ENCODE measurements around the gene TTI1. TPM values are rescaled to one million over a fixed set of nuclear protein-coding genes. Genes with fewer than 3 reads are reported as not detected.

The TTI1 gene
- total RNA-seq, 6 experiments from 2014 or later: 11.8 to 17.9 (median 14.1) TPM

DNA sequence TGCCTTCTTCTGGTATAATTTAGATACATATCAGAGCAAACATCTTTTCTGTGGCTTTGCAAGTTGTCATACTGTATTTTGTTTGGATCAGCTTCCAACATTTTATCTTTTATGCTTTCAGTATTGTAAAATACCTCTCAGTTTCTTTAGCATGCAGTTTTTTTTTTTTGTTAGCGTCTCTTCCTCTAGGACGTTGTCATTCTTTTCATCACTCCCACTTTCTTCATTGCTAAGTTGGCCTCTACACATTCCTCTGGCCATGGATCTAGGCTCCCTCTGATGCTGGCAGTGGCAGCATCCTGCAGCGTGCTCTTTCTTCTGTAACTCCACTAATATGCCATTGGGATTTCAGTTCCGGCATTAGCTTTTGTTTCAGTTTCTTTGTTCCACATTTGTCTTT is 22.0 kb upstream of the TTI1 start:
- no peaks in the 10 kb centered on the region for H3K9me3 Mint-ChIP-seq
- no peak for DNase-seq
- peaks cover 16% of the 10 kb centered on the region for H3K36me3 Mint-ChIP-seq (ENCODE audit: low read depth)
- H3K4me1 Mint-ChIP-seq (ENCODE audit: low read depth): peaks cover 39% of the 10 kb centered on the region
- TF ChIP-seq, protein P1, sequence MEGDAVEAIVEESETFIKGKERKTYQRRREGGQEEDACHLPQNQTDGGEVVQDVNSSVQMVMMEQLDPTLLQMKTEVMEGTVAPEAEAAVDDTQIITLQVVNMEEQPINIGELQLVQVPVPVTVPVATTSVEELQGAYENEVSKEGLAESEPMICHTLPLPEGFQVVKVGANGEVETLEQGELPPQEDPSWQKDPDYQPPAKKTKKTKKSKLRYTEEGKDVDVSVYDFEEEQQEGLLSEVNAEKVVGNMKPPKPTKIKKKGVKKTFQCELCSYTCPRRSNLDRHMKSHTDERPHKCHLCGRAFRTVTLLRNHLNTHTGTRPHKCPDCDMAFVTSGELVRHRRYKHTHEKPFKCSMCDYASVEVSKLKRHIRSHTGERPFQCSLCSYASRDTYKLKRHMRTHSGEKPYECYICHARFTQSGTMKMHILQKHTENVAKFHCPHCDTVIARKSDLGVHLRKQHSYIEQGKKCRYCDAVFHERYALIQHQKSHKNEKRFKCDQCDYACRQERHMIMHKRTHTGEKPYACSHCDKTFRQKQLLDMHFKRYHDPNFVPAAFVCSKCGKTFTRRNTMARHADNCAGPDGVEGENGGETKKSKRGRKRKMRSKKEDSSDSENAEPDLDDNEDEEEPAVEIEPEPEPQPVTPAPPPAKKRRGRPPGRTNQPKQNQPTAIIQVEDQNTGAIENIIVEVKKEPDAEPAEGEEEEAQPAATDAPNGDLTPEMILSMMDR (IDR thresholded peaks at IDR 0.05): no peak
- no peak overlapping the region for H3K27ac Mint-ChIP-seq
- no peaks in the 10 kb centered on the region for H3K27me3 Mint-ChIP-seq (ENCODE audit: insufficient read depth)
- H3K4me3 Mint-ChIP-seq: no peak overlapping the region

DNA sequence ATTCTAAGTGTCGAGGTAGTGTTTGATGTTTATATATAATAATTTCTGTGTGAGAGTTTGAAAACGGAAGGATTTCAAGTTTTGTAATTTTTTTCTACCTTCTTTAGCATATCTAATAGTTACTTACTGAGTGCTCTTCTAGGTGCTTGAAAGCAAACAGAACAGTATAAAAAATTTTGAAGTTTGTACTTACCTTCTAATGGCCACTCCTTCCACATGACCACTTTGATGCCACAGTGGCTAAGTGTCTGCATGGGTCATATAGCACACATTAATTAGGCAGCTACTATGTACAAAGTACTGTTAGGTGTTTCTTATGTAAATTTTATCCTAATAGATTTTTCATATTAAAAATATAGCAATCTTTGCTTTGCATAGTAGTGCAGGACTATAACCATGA is 21.4 kb upstream of the TTI1 start:
- no peak overlapping the region for H3K27ac Mint-ChIP-seq
- H3K4me1 Mint-ChIP-seq (ENCODE audit: low read depth): peaks cover 39% of the 10 kb centered on the region
- peaks cover 13% of the 10 kb centered on the region for H3K36me3 Mint-ChIP-seq (ENCODE audit: low read depth)
- TF ChIP-seq, protein P1 (IDR thresholded peaks at IDR 0.05): no peak
- no peak for DNase-seq
- no peak overlapping the region for H3K4me3 Mint-ChIP-seq
- no peaks in the 10 kb centered on the region for H3K27me3 Mint-ChIP-seq (ENCODE audit: insufficient read depth)
- no peaks in the 10 kb centered on the region for H3K9me3 Mint-ChIP-seq

DNA sequence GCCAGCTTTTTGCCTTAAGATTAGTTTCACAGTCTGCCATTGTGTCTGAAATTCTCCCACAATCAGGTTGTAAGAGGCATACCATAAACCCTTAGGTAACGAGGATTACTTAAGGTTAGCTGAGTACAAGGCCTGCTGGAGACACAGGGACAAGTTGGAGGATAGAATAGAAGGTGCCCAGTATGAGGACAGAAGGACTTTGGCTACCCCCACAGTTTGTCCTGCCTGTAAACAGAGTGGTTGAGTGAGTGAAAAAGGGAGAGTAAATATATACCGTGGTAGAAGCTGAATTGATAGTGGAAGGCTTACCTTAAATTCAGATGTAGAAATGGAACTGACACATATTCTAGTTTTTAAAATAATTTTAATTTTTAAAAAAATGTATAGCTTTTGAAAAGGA is 19.6 kb upstream of the TTI1 start:
- Mint-ChIP-seq H3K36me3 (ENCODE audit: low read depth) (peaks cover 9% of the 10 kb centered on the region), H3K27ac (no peak overlapping the region), H3K27me3 (ENCODE audit: insufficient read depth) (no peaks in the 10 kb centered on the region), H3K9me3 (no peaks in the 10 kb centered on the region), H3K4me3 (no peak overlapping the region), H3K4me1 (ENCODE audit: low read depth) (peaks cover 42% of the 10 kb centered on the region)
- TF ChIP-seq, protein P1 (IDR thresholded peaks at IDR 0.05): no peak
- no peak for DNase-seq

DNA sequence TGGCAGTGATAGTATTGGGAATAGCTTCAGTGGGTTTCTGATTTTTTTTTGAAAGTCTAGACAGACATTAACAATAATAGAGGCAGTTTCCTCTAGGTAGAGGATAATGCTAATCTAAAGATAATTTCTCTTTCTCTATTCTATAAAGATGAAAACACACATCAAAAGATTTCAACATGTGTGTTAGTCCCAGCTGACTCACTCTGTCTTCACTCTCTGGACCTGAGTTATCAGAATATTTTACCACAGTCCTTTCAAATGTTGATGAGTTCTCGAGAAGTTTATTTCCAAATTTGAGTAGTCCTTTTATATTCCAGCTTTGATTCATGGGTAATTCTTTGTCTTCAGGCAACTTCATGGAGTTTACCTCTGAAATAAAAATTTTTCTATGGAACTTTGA is 17.4 kb upstream of the TTI1 start:
- peaks cover 14% of the 10 kb centered on the region for H3K36me3 Mint-ChIP-seq (ENCODE audit: low read depth)
- no peaks in the 10 kb centered on the region for H3K27me3 Mint-ChIP-seq (ENCODE audit: insufficient read depth)
- no peak overlapping the region for H3K4me3 Mint-ChIP-seq

DNA sequence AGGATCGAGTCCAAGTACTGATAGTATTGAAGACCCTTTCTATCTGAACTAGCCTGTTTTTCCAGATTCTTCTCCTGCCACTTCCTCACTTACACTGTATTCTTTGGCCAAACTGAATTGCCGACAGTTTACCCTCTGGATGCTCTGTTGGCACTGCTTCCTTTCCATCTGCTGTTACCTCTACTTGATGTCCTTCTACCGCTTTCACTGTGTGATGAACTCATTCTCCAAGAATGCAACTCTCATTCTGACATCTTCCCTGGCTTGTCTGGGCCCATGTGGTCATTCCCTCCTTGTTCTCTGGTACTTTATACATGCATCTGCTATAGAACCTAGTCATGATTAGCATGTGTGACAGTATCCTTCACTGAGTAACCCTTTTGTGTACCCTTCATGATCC is 16.5 kb upstream of the TTI1 start:
- Mint-ChIP-seq H3K36me3 (ENCODE audit: low read depth) (peaks cover 14% of the 10 kb centered on the region), H3K4me1 (ENCODE audit: low read depth) (peaks cover 35% of the 10 kb centered on the region), H3K27me3 (ENCODE audit: insufficient read depth) (no peaks in the 10 kb centered on the region), H3K9me3 (no peaks in the 10 kb centered on the region), H3K27ac (peak overlapping the region; percentile 70), H3K4me3 (no peak overlapping the region)
- DNase-seq: peak; percentile 61
- TF ChIP-seq, protein P1 (IDR thresholded peaks at IDR 0.05): no peak

More for the DNA sequence above, 17.4 kb upstream of the TTI1 start:
- DNase-seq: no peak
- TF ChIP-seq, protein P1 (IDR thresholded peaks at IDR 0.05): no peak
- H3K27ac Mint-ChIP-seq: peak overlapping the region; percentile 70
- no peaks in the 10 kb centered on the region for H3K9me3 Mint-ChIP-seq
- H3K4me1 Mint-ChIP-seq (ENCODE audit: low read depth): peaks cover 42% of the 10 kb centered on the region

DNA sequence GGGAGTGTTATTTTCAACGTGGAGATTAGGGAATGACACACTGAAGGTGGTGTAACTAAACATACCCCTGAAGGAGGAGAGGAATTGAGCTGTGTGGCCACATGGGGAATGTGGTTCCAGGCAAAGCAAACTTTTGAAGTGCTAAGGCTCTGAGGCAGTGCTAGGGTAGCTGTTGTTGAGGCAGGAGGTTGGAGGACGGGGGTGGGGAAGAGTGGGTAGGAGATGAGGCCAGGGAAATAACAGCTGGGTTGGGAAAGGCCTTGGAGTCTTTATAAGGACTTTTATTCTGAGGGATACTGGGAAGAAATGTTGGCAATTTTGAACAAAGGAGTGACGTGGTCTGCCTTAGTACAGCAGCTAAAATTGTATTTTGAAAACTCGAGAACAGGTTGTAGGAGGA is 13.3 kb upstream of the TTI1 start:
- Mint-ChIP-seq H3K9me3 (no peaks in the 10 kb centered on the region), H3K27me3 (ENCODE audit: insufficient read depth) (no peaks in the 10 kb centered on the region), H3K4me3 (no peak overlapping the region), H3K4me1 (ENCODE audit: low read depth) (peaks cover 60% of the 10 kb centered on the region), H3K27ac (peak overlapping the region; percentile 29; the same call in 1 of the 2 replicates), H3K36me3 (ENCODE audit: low read depth) (peaks cover 18% of the 10 kb centered on the region)
- TF ChIP-seq, protein P1 (IDR thresholded peaks at IDR 0.05): no peak
- no peak for DNase-seq
